ENCODE measurements around the gene LAMB1. TPM values are rescaled to one million over a fixed set of nuclear protein-coding genes. Genes with fewer than 3 reads are reported as not detected.

Gene LAMB1
- total RNA-seq, 2 experiments from 2014 or later: 0.14 TPM; not detected in 1

- Mint-ChIP-seq H3K36me3 (ENCODE audit: low read depth) (no peaks in the 10 kb centered on the region), H3K4me1 (ENCODE audit: low read depth) (no peaks in the 10 kb centered on the region), H3K4me3 (no peak overlapping the region), H3K9me3 (no peaks in the 10 kb centered on the region), H3K27me3 (ENCODE audit: low read depth) (peaks cover 38% of the 10 kb centered on the region), H3K27ac (no peak overlapping the region)
- intact Hi-C loops (cut with micrococcal nuclease): no loop called here
- DNase-seq: no peak
- CTCF ChIA-PET: no interaction called here
These were observed 8.4 kb downstream of the LAMB1 start for GRCh38 chr7:107994421-107995030.

DNA sequence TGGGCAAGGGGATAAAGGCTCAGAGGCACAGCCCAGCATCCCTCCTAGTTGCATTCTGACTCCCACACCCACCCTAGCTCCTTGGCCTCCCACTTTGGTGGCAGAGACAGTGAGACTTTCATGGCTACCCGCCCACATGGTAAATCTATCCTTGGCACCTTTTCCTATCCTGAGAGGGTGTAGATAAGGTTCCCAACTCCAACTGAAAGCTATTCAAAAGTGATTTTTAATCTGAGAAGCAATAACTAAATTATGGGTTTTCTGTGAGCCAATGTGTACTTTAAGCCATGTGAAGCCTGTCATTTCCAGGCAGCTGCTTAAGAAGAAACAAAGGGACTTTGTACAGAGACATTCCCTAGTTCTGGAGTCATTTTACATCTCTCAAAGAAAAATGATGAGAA is 9.1 kb downstream of the LAMB1 start:
- CTCF ChIA-PET: no interaction called here
- no peaks in the 10 kb centered on the region for H3K4me1 Mint-ChIP-seq (ENCODE audit: low read depth)
- H3K27me3 Mint-ChIP-seq (ENCODE audit: low read depth): peaks cover 40% of the 10 kb centered on the region
- no peak overlapping the region for H3K27ac Mint-ChIP-seq
- no peaks in the 10 kb centered on the region for H3K9me3 Mint-ChIP-seq
- intact Hi-C loops (cut with micrococcal nuclease): no loop called here
- DNase-seq: no peak
- H3K36me3 Mint-ChIP-seq (ENCODE audit: low read depth): no peaks in the 10 kb centered on the region
- no peak overlapping the region for H3K4me3 Mint-ChIP-seq

GRCh38 chr7:107989618-107990373 is 13.2 kb downstream of the LAMB1 start:
- Mint-ChIP-seq H3K36me3 (ENCODE audit: low read depth) (no peaks in the 10 kb centered on the region), H3K4me1 (ENCODE audit: low read depth) (no peaks in the 10 kb centered on the region), H3K27ac (no peak overlapping the region), H3K9me3 (no peaks in the 10 kb centered on the region), H3K4me3 (no peak overlapping the region), H3K27me3 (ENCODE audit: low read depth) (peaks cover 37% of the 10 kb centered on the region)
- DNase-seq: no peak
- CTCF ChIA-PET: no interaction called here
- intact Hi-C loops (cut with micrococcal nuclease): no loop called here

GRCh38 chr7:107982918-107983389 is 20.0 kb downstream of the LAMB1 start:
- intact Hi-C loops (cut with micrococcal nuclease): no loop called here
- Mint-ChIP-seq H3K27me3 (ENCODE audit: low read depth) (peaks cover 9% of the 10 kb centered on the region), H3K4me1 (ENCODE audit: low read depth) (no peaks in the 10 kb centered on the region), H3K9me3 (no peaks in the 10 kb centered on the region), H3K36me3 (ENCODE audit: low read depth) (no peaks in the 10 kb centered on the region), H3K27ac (no peak overlapping the region), H3K4me3 (no peak overlapping the region)
- CTCF ChIA-PET: interaction anchor here (0.5 to 1.0 kb wide), 2 partner anchors 33 to 441 kb away, joined by 3 to 4 read pairs; no protein-coding TSS in a partner anchor
- no peak for DNase-seq

DNA sequence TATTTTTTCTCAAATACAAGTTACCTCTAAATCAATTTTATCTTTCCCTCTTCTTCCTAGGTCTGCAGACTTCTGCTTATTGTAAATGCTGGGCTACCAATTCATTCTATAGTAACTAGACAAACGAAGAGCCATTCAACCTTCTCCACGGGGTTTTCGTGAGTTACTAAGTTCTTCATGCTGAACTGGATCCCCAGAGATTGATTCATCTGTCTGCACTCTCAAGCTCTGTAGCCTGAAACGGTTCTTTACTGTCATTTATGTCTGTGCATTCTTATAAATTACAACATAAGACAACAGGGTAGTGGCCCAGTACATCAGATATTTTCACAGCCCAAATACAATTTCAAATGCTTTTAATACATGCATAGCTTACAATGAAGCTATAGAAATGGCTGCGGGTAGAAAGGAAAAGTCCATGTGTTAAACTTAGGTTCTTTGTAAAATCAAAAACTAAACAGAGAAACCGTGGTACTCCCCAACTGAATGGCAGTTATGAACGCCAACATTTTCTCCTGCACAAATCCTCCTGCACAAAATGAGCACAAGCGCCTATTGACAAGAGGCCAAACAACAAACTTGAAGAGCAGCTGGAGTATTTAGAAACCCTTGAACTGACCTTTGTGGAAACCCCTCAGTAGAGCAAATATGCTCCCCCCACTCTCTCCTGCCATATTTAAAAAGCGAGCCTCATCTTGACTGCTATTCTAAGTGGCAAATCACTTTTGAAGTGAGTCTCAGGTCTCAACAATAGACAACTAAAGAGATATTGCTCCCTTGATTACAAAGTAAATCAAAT is 20.7 kb downstream of the LAMB1 start:
- Mint-ChIP-seq H3K36me3 (ENCODE audit: low read depth) (no peaks in the 10 kb centered on the region), H3K27ac (no peak overlapping the region), H3K4me1 (ENCODE audit: low read depth) (no peaks in the 10 kb centered on the region), H3K27me3 (ENCODE audit: low read depth) (peaks cover 7% of the 10 kb centered on the region), H3K4me3 (no peak overlapping the region), H3K9me3 (no peaks in the 10 kb centered on the region)
- no peak for DNase-seq
- CTCF ChIA-PET: interaction anchor here (1.0 kb wide), 1 partner anchor 34 kb away, joined by 3 read pairs; no protein-coding TSS in a partner anchor
- intact Hi-C loops (cut with micrococcal nuclease): no loop called here

DNA sequence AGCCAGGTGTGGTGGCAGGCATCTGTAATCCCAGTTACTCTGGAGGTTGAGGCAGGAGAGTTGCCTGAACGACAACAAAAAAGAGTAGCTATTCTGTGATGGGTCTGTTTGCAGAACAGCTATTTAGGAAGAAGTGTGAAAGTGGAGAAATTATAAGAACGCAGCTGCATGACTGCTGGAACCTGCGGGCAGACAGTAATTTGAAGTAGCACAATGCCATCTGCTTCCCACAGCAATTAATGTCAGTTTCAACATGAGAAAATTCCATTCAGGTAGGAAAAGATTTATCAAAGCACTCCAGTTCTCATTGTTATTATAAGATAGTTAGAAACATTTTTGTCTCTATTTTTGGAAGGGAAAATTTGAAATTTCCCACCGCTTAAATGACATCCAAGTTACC is 21.5 kb downstream of the LAMB1 start:
- CTCF ChIA-PET: interaction anchor here (0.7 kb wide), 1 partner anchor 23 kb away, joined by 5 read pairs; no protein-coding TSS in a partner anchor
- Mint-ChIP-seq H3K36me3 (ENCODE audit: low read depth) (no peaks in the 10 kb centered on the region), H3K27ac (no peak overlapping the region), H3K27me3 (ENCODE audit: low read depth) (peaks cover 4% of the 10 kb centered on the region), H3K4me1 (ENCODE audit: low read depth) (no peaks in the 10 kb centered on the region), H3K4me3 (no peak overlapping the region), H3K9me3 (no peaks in the 10 kb centered on the region)
- intact Hi-C loops (cut with micrococcal nuclease): no loop called here
- DNase-seq: no peak

GRCh38 chr7:107980671-107981190 is 22.2 kb downstream of the LAMB1 start:
- Mint-ChIP-seq H3K36me3 (ENCODE audit: low read depth) (no peaks in the 10 kb centered on the region), H3K4me1 (ENCODE audit: low read depth) (no peaks in the 10 kb centered on the region), H3K27me3 (ENCODE audit: low read depth) (peaks cover 4% of the 10 kb centered on the region), H3K9me3 (no peaks in the 10 kb centered on the region), H3K27ac (no peak overlapping the region), H3K4me3 (no peak overlapping the region)
- CTCF ChIA-PET: interaction anchor here (0.6 to 0.7 kb wide), 2 partner anchors 91 to 761 kb away, joined by 3 to 5 read pairs; no protein-coding TSS in a partner anchor
- intact Hi-C loops (cut with micrococcal nuclease): no loop called here
- DNase-seq: no peak

DNA sequence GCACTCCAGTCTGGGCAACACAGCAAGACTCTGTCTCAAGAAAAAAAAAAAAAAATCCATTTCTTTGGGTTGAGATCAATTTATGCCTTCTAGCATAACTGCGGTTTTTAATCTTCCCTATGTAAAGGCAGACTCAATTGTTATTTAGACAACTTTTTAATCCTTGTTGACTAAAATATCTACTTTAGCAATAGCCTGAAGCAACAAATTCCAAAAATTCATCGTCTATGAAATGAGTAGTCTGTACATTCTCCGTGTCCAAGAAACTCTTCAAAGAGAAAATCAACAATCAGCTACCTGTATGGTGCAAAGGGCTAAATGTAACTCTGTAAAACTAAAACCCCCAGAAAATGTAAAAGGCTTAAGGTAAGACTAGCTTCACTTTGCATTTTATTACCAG is 22.8 kb downstream of the LAMB1 start:
- no peaks in the 10 kb centered on the region for H3K9me3 Mint-ChIP-seq

GRCh38 chr7:107978815-107979408 is 24.0 kb downstream of the LAMB1 start:
- no peaks in the 10 kb centered on the region for H3K36me3 Mint-ChIP-seq (ENCODE audit: low read depth)
- no peaks in the 10 kb centered on the region for H3K4me1 Mint-ChIP-seq (ENCODE audit: low read depth)
- H3K27ac Mint-ChIP-seq: no peak overlapping the region
- peaks cover 2% of the 10 kb centered on the region for H3K27me3 Mint-ChIP-seq (ENCODE audit: low read depth)
- H3K9me3 Mint-ChIP-seq: no peaks in the 10 kb centered on the region
- CTCF ChIA-PET: interaction anchor here (0.7 kb wide), 1 partner anchor 167 kb away, joined by 3 read pairs; no protein-coding TSS in a partner anchor
- no peak for DNase-seq
- no peak overlapping the region for H3K4me3 Mint-ChIP-seq
- intact Hi-C loops (cut with micrococcal nuclease): no loop called here

More for the DNA sequence above, 22.8 kb downstream of the LAMB1 start:
- DNase-seq: no peak
- peaks cover 4% of the 10 kb centered on the region for H3K27me3 Mint-ChIP-seq (ENCODE audit: low read depth)
- H3K27ac Mint-ChIP-seq: no peak overlapping the region
- CTCF ChIA-PET: interaction anchor here (0.6 to 0.7 kb wide), 2 partner anchors 90 to 762 kb away, joined by 3 to 5 read pairs; no protein-coding TSS in a partner anchor
- H3K4me1 Mint-ChIP-seq (ENCODE audit: low read depth): no peaks in the 10 kb centered on the region
- no peaks in the 10 kb centered on the region for H3K36me3 Mint-ChIP-seq (ENCODE audit: low read depth)
- H3K4me3 Mint-ChIP-seq: no peak overlapping the region
- intact Hi-C loops (cut with micrococcal nuclease): no loop called here

DNA sequence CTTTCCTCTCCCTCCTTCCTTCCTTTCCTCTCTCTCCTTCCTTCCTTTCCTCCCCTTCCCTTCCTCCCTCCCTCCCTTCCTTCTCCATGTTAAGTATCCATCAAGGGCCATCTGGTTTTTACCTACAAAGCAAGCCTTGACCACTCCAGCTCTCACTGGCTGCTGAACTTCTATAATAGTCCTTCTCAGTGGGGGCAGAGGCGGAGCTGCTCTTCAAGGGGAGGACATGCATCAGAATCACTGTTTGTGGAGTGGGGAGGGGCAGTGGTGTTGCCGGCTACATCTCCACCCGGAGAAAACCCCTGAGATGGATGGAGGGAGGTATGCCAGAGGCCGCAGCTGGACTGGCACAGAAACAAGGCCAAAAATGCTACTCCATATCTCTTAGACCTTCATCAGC is 25.9 kb downstream of the LAMB1 start:
- no peak for DNase-seq
- intact Hi-C loops (cut with micrococcal nuclease): no loop called here
- H3K4me3 Mint-ChIP-seq: no peak overlapping the region
- no peaks in the 10 kb centered on the region for H3K4me1 Mint-ChIP-seq (ENCODE audit: low read depth)
- no peaks in the 10 kb centered on the region for H3K9me3 Mint-ChIP-seq
- H3K36me3 Mint-ChIP-seq (ENCODE audit: low read depth): no peaks in the 10 kb centered on the region
- CTCF ChIA-PET: no interaction called here
- no peak overlapping the region for H3K27ac Mint-ChIP-seq
- peaks cover 2% of the 10 kb centered on the region for H3K27me3 Mint-ChIP-seq (ENCODE audit: low read depth)

GRCh38 chr7:107976620-107977019 is 26.3 kb downstream of the LAMB1 start:
- no peak for DNase-seq
- H3K27ac Mint-ChIP-seq: no peak overlapping the region
- H3K4me1 Mint-ChIP-seq (ENCODE audit: low read depth): no peaks in the 10 kb centered on the region
- peaks cover 2% of the 10 kb centered on the region for H3K27me3 Mint-ChIP-seq (ENCODE audit: low read depth)
- H3K4me3 Mint-ChIP-seq: no peak overlapping the region
- CTCF ChIA-PET: no interaction called here
- H3K36me3 Mint-ChIP-seq (ENCODE audit: low read depth): no peaks in the 10 kb centered on the region
- H3K9me3 Mint-ChIP-seq: no peaks in the 10 kb centered on the region
- intact Hi-C loops (cut with micrococcal nuclease): no loop called here

Measured in activated naive CD4-positive, alpha-beta T cell treated with anti-CD3 and anti-CD28 coated beads for 36 hours (primary cell).